H9 (cell line): Measurements from ENCODE around the gene ADORA2B. TPM values are rescaled to one million over a fixed set of nuclear protein-coding genes. Genes with fewer than 3 reads are reported as not detected.

Experiments
- DNase-seq: peaks from one replicate; pipeline ENCODE4 v3.0.0-alpha.2; 2017
- H2AFZ ChIP-seq: one replicate; pipeline ENCODE4 v1.6.1; 2013; ENCODE audit warnings: mild to moderate bottlenecking, low read length, control low read depth, moderate library complexity
- H2AK5ac ChIP-seq: 2 replicates; pipeline ENCODE4 v1.6.1; 2013; ENCODE audit warnings: low read length, control low read depth, mixed read lengths; ENCODE audit not compliant: insufficient read length
- H2BK120ac ChIP-seq: one replicate; pipeline ENCODE4 v1.6.1; 2013; ENCODE audit warnings: low read depth, mild to moderate bottlenecking, low read length, control low read depth, inconsistent platforms; ENCODE audit not compliant: poor library complexity, severe bottlenecking
- H2BK12ac ChIP-seq: 2 replicates; pipeline ENCODE4 v1.6.1; 2013; ENCODE audit warnings: low read length, control low read depth, mixed read lengths, low read depth; ENCODE audit not compliant: insufficient read length
- H2BK15ac ChIP-seq: 2 replicates; pipeline ENCODE4 v1.6.1; 2013; ENCODE audit warnings: low read depth, low read length, control low read depth
- H2BK20ac ChIP-seq: one replicate; pipeline ENCODE4 v1.6.1; 2013; ENCODE audit warnings: low read depth, mild to moderate bottlenecking, low read length, control low read depth, inconsistent platforms; ENCODE audit not compliant: poor library complexity, severe bottlenecking
- H2BK5ac ChIP-seq: 2 replicates; pipeline ENCODE4 v1.6.1; 2013; ENCODE audit warnings: low read length, control low read depth, mixed read lengths; ENCODE audit not compliant: insufficient read length
- H3K14ac ChIP-seq: 2 replicates; pipeline ENCODE4 v1.6.1; 2013; ENCODE audit warnings: low read length, control low read depth; ENCODE audit not compliant: insufficient read depth
- H3K18ac ChIP-seq: 2 replicates; pipeline ENCODE4 v1.6.1; 2013; ENCODE audit warnings: low read depth, mild to moderate bottlenecking, mixed read lengths, low read length, control low read depth; ENCODE audit not compliant: insufficient read length
- H3K23ac ChIP-seq: 2 replicates; pipeline ENCODE4 v1.6.1; 2013; ENCODE audit warnings: low read length, control low read depth, mixed read lengths, low read depth; ENCODE audit not compliant: insufficient read length
- H3K23me2 ChIP-seq: 2 replicates; pipeline ENCODE4 v1.6.1; 2013; ENCODE audit warnings: low read depth, mild to moderate bottlenecking, mixed read lengths, low read length, control low read depth; ENCODE audit not compliant: insufficient read length, poor library complexity, severe bottlenecking
- H3K27ac ChIP-seq: 2 replicates; pipeline ENCODE4 v1.5.1; 2013; ENCODE audit warnings: low read length, control low read depth, mixed read lengths, low read depth; ENCODE audit not compliant: insufficient read length
- H3K27me3 ChIP-seq: 2 replicates; pipeline ENCODE4 v1.6.1; 2013; ENCODE audit warnings: low read length, control low read depth, inconsistent platforms; ENCODE audit not compliant: insufficient read depth
- H3K4ac ChIP-seq: 2 replicates; pipeline ENCODE4 v1.6.1; 2013; ENCODE audit warnings: low read depth, mild to moderate bottlenecking, control low read depth, inconsistent platforms, low read length, moderate library complexity
- H3K4me1 ChIP-seq: 2 replicates; pipeline ENCODE4 v1.6.1; 2013; ENCODE audit warnings: low read length, control low read depth, inconsistent platforms; ENCODE audit not compliant: insufficient read depth
- H3K4me2 ChIP-seq: 2 replicates; pipeline ENCODE4 v1.6.1; 2013; ENCODE audit warnings: low read length, control low read depth, mixed read lengths; ENCODE audit not compliant: insufficient read length, insufficient read depth
- H3K56ac ChIP-seq: 2 replicates; pipeline ENCODE4 v1.6.1; 2013; ENCODE audit warnings: low read depth, mild to moderate bottlenecking, mixed read lengths, low read length, control low read depth; ENCODE audit not compliant: insufficient read length
- H3K79me1 ChIP-seq: 2 replicates; pipeline ENCODE4 v1.6.1; 2013; ENCODE audit warnings: low read depth, mild to moderate bottlenecking, moderate library complexity, low read length, control low read depth, inconsistent platforms; ENCODE audit not compliant: insufficient read depth, poor library complexity, severe bottlenecking
- H3K79me2 ChIP-seq: 2 replicates; pipeline ENCODE4 v1.6.1; 2013; ENCODE audit warnings: low read length, control low read depth, inconsistent platforms; ENCODE audit not compliant: insufficient read depth
- H3K9ac ChIP-seq: 2 replicates; pipeline ENCODE4 v1.6.1; 2013; ENCODE audit warnings: low read length, control low read depth, mixed read lengths; ENCODE audit not compliant: insufficient read length; ENCODE audit errors: extremely low read depth
- H3K9me3 ChIP-seq: one replicate; pipeline ENCODE4 v1.6.1; 2013; ENCODE audit warnings: low read depth, low read length, inconsistent platforms; ENCODE audit not compliant: control insufficient read depth
- H3T11ph ChIP-seq: one replicate; pipeline ENCODE4 v1.6.1; 2013; ENCODE audit warnings: mild to moderate bottlenecking, low read length, control low read depth, inconsistent platforms
- H4K20me1 ChIP-seq: one replicate; pipeline ENCODE4 v1.6.1; 2013; ENCODE audit not compliant: control insufficient read depth, insufficient read length, insufficient read depth
- H4K5ac ChIP-seq: 2 replicates; pipeline ENCODE4 v1.6.1; 2013; ENCODE audit warnings: low read depth, mild to moderate bottlenecking, mixed read lengths, low read length, control low read depth; ENCODE audit not compliant: insufficient read length
- H4K8ac ChIP-seq: replicated peaks from 2 replicates; pipeline ENCODE4 v1.6.1; 2013; ENCODE audit warnings: low read length, control low read depth, mixed read lengths, low read depth; ENCODE audit not compliant: insufficient read length
- H4K91ac ChIP-seq: 2 replicates; pipeline ENCODE4 v1.6.1; 2013; ENCODE audit warnings: low read depth, mild to moderate bottlenecking, moderate library complexity, mixed read lengths, low read length, control low read depth; ENCODE audit not compliant: insufficient read length
- H3K27ac Mint-ChIP-seq, 3 experiments: 2 replicates in 2 of 3; 3 replicates in 1 of 3; pipeline ENCODE4 v1.8.0; 2020 to 2021; ENCODE audit warnings: mixed read lengths in 3 of 3, mild to moderate bottlenecking in 1 of 3, moderate library complexity in 1 of 3
- H3K27me3 Mint-ChIP-seq: 2 replicates; pipeline ENCODE4 v1.8.0; 2021; ENCODE audit warnings: low read depth, mild to moderate bottlenecking, moderate library complexity, mixed read lengths
- H3K36me3 Mint-ChIP-seq, 3 experiments: 2 replicates in 2 of 3; 3 replicates in 1 of 3; pipeline ENCODE4 v1.8.0; 2020 to 2021; ENCODE audit warnings: low read depth in 3 of 3, mixed read lengths in 3 of 3; ENCODE audit not compliant: insufficient read depth in 1 of 3
- H3K4me1 Mint-ChIP-seq, 2 experiments: 2 replicates each; pipeline ENCODE4 v1.8.0; 2020; ENCODE audit warnings: mixed read lengths in 2 of 2
- H3K4me3 Mint-ChIP-seq, 2 experiments: 2 replicates in 1 of 2; 3 replicates in 1 of 2; pipeline ENCODE4 v1.8.0; 2020 to 2021; ENCODE audit warnings: mild to moderate bottlenecking in 2 of 2, mixed read lengths in 2 of 2, moderate library complexity in 1 of 2
- H3K9me3 Mint-ChIP-seq, 2 experiments: 2 replicates in 1 of 2; 3 replicates in 1 of 2; pipeline ENCODE4 v1.8.0; 2020; ENCODE audit warnings: mild to moderate bottlenecking in 2 of 2, mixed read lengths in 2 of 2, moderate library complexity in 1 of 2
- WGBS: extraction: QIAGEN DNeasy Blood & Tissue Kit; methylation state at CpG from one replicate; pipeline ENCODE4 v1.1.7; 2013; ENCODE audit warnings: missing lambda C conversion rate, low lambda C conversion rate, mixed read lengths; ENCODE audit not compliant: insufficient read length; ENCODE audit errors: extremely low coverage; 5-methylcytosine and 5-hydroxymethylcytosine counted together
- total RNA-seq: library from RNA; stranded (reverse); gene quantifications from 2 replicates; pipeline ENCODE4 v1.2.1, GENCODE V29; 2021
- TF ChIP-seq, protein P1 (sequence below): fragments of 200-600 bp; sonication (generic); conservative IDR thresholded peaks from 3 replicates; pipeline ENCODE4 v1.8.0; 2021; ENCODE audit warnings: antibody characterized with exemption, mild to moderate bottlenecking

Gene ADORA2B
- total RNA-seq, 1 experiment from 2014 or later, result 3.1 TPM

DNA sequence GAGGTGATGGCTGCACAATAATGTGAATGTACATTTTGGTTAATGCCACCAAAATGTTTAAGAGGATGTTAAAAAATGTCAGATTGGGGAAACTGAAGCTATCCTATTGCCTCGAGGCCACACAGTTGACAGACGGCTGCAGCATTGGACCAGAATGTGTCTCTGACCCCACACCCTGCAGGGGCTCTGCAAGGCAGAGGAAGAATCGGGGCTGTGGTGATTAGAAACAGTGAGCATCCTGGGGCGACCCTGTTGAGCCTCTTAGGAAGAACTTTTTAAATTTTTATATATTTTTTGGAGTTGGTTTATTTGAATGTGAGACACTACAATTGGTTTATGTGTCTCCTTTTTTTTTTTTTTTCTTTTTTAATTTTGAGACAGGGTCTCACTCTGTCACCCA lies 15.0 kb upstream of the ADORA2B start:
- DNase-seq, result no peak

More for the DNA sequence above, 15.0 kb upstream of the ADORA2B start:
- no peaks in the 10 kb centered on the region for H3K23me2 ChIP-seq
- no peak overlapping the region for H2BK20ac ChIP-seq
- H2BK15ac ChIP-seq, result no peak overlapping the region
- no peak overlapping the region for H3K14ac ChIP-seq
- no peak overlapping the region for H2BK120ac ChIP-seq
- Mint-ChIP-seq H3K9me3 (no peaks in the 10 kb centered on the region), H3K4me3 (no peak overlapping the region), H3K27me3 (peaks cover 9% of the 10 kb centered on the region), H3K36me3 (no peaks in the 10 kb centered on the region), H3K27ac (no peak overlapping the region; a peak in 1 of 7 replicates), H3K4me1 (peaks cover 8% of the 10 kb centered on the region in 2 experiments)
- no peaks in the 10 kb centered on the region for H3K79me2 ChIP-seq
- no peaks in the 10 kb centered on the region for H3K9me3 ChIP-seq
- no peaks in the 10 kb centered on the region for H3K79me1 ChIP-seq
- H3K4ac ChIP-seq, result no peak overlapping the region
- H3K27ac ChIP-seq, result no peak overlapping the region
- no peaks in the 10 kb centered on the region for H3K27me3 ChIP-seq
- no peak overlapping the region for H2AFZ ChIP-seq
- no peak overlapping the region for H3K23ac ChIP-seq
- H4K5ac ChIP-seq, result no peak overlapping the region
- H2BK5ac ChIP-seq, result no peak overlapping the region
- no peaks in the 10 kb centered on the region for H3K4me1 ChIP-seq
- H2BK12ac ChIP-seq, result no peak overlapping the region
- H4K8ac ChIP-seq, result no peak overlapping the region
- no peaks in the 10 kb centered on the region for H4K20me1 ChIP-seq
- no peak overlapping the region for H3K18ac ChIP-seq
- TF ChIP-seq, protein P1, sequence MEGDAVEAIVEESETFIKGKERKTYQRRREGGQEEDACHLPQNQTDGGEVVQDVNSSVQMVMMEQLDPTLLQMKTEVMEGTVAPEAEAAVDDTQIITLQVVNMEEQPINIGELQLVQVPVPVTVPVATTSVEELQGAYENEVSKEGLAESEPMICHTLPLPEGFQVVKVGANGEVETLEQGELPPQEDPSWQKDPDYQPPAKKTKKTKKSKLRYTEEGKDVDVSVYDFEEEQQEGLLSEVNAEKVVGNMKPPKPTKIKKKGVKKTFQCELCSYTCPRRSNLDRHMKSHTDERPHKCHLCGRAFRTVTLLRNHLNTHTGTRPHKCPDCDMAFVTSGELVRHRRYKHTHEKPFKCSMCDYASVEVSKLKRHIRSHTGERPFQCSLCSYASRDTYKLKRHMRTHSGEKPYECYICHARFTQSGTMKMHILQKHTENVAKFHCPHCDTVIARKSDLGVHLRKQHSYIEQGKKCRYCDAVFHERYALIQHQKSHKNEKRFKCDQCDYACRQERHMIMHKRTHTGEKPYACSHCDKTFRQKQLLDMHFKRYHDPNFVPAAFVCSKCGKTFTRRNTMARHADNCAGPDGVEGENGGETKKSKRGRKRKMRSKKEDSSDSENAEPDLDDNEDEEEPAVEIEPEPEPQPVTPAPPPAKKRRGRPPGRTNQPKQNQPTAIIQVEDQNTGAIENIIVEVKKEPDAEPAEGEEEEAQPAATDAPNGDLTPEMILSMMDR, result no peak
- no peak overlapping the region for H2AK5ac ChIP-seq
- H3T11ph ChIP-seq, result no peak overlapping the region
- no peak overlapping the region for H3K9ac ChIP-seq
- no peak overlapping the region for H4K91ac ChIP-seq
- H3K4me2 ChIP-seq, result no peak overlapping the region
- no peak overlapping the region for H3K56ac ChIP-seq
- no CpG with 5 or more reads among the region's 4 CpGs for WGBS
